Activated effector memory CD4-positive, alpha-beta T cell treated with Interleukin-2 at 50 U/mL for 16 hours (primary cell): ENCODE results near the gene ANKRD2.
"Not testable (repeated sequence)": the region's sequence is repeated elsewhere in the genome, so short reads cannot be mapped to it uniquely, and the experiment has no call there.

ENCODE experiments used
- DNase-seq: peaks from one replicate; pipeline ENCODE4 v3.0.0-alpha.2; 2020

ANKRD2 gene

GRCh38 chr10:97572214-97572989 is at the start of gene ANKRD2:
TSS of gene ANKRD2 (plus strand) at chr10:97572779. CDS start at chr10:97572789, 10 bp downstream.
- peak; percentile 14 for DNase-seq

- no peak for DNase-seq
These were observed 49.6 kb upstream of the ANKRD2 start for GRCh38 chr10:97522937-97523336.

DNA sequence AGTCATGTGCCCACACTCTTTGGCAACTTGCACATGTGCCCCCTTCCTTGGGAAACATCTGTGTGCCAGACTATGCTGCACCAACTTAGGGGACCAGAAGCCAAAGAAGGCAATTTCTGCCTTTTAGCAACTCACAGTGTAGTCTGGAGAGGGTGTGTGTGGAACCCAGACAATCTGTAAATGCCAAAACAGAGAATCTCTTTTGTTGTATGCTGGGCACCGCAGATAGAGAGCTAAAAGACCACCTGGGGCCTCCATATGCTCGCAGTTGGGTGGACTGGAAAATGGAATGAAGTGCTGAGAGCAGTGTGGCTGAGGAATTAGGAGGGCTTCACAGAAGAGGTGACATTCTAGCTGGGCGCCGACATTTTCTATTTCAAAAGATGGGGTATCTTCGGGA is 47.5 kb upstream of the ANKRD2 start:
- no peak for DNase-seq

GRCh38 chr10:97525683-97526110 is 46.9 kb upstream of the ANKRD2 start:
- no peak for DNase-seq

GRCh38 chr10:97528876-97529275 is 43.7 kb upstream of the ANKRD2 start:
- not testable (repeated sequence) for DNase-seq

DNA sequence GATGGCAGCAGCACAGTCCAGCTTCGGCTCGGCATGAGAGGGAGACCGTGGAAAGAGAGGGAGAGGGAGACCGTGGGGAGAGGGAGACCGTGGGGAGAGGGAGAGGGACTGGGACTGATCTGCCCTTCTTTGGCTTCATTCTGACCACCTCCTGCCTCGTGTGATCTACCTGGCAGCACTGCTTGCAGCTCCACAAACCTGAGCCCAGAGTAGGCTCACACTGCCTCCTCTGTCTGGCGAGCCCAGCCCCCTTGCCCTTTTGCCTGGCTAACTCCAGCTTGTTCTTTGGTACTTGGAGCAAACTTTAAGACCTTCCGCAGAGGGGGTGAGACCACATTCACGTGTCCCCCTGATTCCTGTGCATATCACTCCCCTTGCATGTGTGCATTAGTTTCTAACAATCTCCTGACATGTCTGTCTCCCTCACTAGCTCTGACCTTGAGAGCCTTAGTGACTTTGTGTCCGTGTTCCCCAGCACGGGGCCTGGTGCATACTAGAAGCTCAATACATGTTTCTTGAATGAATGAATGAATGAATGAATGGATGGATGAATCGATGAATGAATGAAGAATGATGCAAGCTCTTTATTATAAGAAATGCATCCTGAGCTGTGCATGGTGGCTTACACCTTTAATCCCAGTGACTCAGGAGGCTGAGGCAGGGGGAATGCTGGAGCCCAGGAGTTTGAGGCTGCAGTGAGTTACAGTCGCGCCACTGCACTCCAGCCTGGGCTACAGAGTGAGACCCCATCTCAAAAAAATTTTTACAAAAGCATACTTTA is 42.7 kb upstream of the ANKRD2 start:
- no peak for DNase-seq

- DNase-seq = no peak
These were observed 41.1 kb upstream of the ANKRD2 start for GRCh38 chr10:97531401-97531986.

- no peak for DNase-seq
These were observed 39.5 kb upstream of the ANKRD2 start for GRCh38 chr10:97532935-97533671.

DNA sequence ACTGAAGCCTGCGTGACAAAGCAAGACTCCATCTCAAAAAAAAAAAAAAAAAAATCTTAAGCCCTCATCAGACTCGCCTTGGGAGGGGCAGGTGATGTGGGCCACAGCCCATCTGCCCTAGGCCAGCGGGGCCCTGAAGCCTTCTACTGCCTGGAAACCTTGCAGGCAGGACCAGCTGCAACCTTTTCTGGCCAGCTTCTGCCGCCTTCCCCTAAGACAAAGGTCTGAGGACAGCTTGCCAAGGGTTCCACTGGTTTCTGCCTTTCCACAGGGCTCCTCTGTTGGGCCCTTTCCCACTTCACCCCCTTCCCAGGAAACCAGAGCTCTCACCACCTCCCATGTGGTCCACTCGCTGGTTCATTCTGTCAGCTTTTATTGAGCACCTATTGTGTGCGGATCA is 38.7 kb upstream of the ANKRD2 start:
- no peak for DNase-seq

- DNase-seq = no peak
These were observed 37.7 kb upstream of the ANKRD2 start for GRCh38 chr10:97534746-97535367.

GRCh38 chr10:97537186-97537869 is 35.3 kb upstream of the ANKRD2 start:
- no peak for DNase-seq

GRCh38 chr10:97538411-97538810 is 34.2 kb upstream of the ANKRD2 start:
- DNase-seq = no peak

DNA sequence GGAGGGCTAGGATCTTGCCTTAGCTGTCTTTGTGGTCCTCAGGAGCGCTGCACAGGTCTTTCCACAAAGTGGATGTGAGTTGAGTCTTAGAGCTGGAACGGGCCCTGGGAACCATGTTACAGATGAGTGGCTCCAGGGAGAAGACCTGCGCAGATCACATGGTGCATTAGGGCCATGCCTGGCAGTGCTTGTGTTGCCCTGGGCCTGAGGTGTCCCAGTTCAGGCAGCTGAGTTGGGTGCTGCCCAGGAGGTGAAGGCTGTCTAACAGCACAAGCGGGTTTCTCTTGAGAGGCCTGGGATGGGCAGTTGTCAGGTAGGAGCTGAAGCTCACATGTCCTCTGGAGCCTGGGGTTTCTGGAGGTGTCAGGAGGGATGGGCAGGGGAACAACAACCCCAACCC is 33.7 kb upstream of the ANKRD2 start:
- no peak for DNase-seq

DNA sequence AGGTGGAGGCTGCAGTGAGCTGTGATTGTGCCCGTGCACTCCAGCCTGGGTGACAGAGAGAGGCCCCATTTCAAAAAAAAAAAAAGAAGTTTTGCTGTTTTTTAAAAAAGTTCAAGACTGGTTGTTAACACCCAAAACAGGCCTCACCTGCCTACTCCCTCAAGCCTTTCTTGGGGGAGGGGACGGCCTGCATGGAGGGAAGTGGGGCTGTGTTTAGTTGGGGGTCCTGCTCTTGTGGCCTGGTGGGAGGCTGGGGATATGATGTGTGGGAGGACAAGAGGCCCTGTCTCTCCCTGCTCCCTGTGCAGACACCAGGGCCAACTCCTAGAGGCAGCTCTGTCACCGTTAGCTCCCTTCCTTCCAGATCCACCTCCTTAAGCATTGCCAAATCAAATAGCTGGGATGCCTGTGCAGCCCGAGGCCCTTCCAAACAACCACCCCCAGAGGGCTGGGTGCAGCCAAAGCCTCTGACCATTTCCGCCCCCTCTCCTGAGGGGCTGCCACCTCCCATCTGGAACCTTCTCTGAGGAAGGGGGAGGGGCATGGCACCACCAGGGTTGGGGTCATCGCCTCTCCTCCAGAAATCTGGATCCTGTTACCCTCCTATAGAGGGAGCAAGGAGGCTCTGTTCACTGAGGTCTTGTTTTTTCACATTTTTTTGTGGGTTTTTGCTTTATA is 32.9 kb upstream of the ANKRD2 start:
- DNase-seq = no peak

DNA sequence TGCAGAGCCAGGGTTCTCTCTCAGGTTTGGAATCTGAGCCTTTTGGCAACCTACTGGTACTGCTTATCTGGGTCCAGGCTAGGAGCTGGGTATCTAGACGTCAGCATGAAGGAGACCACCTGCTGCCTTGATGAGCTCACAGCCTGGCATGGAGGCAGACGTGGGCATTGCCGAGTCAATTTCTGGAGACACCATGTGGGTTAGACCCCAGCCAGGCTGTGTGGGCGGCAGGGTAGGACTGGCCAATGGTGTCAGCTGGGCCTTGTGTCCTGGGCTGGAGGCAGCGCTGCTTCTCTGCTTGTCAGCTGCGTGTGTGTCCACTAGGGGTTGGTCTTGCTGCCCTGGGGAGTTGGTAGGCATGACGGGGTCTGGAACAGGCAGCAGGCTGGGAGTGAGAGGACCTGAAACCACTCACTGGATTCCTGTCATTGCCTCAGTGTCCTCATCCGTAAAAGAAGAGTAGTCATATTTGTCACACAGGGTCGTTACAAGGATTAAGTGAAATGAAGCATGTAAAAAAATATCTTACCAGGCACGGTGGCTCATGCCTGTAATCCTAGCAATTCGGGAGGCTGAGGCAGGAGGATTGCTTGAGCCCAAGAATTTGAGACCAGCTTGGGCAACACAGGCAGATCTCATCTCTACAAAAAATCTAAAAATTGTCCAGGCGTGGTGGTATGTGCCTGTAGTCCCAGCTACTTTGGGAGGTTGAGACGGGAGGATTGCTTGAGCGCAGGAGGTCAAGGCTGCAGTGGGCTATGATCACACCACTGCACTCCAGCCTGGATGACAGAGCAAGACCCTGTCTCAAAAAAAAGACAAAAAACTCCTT is 31.7 kb upstream of the ANKRD2 start:
- DNase-seq = no peak

GRCh38 chr10:97542169-97543024 is 30.2 kb upstream of the ANKRD2 start:
- no peak for DNase-seq

- no peak for DNase-seq
These were observed 29.5 kb upstream of the ANKRD2 start for GRCh38 chr10:97543025-97543546.

DNA sequence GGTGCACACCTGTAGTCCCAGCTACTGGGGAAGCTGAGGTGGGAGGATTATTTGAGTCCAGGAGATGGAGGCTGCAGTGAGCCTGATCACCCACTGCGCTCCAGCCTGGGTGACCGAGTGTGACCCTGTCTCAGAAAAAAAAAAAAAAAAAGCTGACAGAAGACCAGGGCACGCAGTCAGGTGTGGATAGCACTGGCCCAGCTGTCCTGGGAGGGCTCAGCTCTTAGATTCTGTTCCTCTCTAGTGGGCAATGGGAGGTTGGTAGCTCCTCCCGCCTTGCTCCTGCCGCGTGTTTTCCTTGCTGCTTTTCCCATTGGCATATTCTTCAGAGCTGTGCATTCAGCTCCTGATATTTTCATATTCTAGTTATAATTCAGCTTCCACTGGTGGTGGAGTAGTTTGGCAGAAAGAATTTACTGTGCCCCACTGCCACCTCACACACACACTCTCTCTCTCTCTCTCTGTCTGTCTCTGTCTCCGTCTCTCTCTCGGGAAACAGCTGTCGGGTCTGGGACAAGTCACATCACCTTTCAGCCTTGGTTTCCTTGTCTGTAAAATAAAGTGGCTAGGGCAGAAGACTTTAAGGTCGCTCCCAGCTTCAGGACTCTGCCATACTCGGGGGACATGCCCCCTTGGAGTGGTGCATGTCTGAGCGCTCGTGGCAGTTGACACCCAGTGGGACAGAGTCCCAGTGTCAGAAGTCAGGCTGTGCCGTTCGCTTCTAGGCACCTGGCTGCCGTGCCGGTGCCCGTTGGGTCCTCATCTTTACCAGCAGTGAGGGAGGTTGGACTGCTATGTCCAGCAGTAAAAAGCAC is 25.9 kb upstream of the ANKRD2 start:
- DNase-seq = no peak
